Astrocyte (in vitro differentiated cells and primary cell): ENCODE measurements around the gene PDGFC.
"Not testable (repeated sequence)": the region's sequence is repeated elsewhere in the genome, so short reads cannot be mapped to it uniquely, and the experiment has no call there.

Experiments used
- CTCF ChIP-seq: IDR thresholded peaks from 2 replicates; pipeline ENCODE4 v1.5.1; 2011; ENCODE audit warnings: low read depth, mild to moderate bottlenecking, inconsistent platforms, low read length, moderate library complexity; ENCODE audit not compliant: insufficient read depth
- EZH2 ChIP-seq: IDR thresholded peaks from 2 replicates; pipeline ENCODE4 v1.6.1; 2012; ENCODE audit warnings: mild to moderate bottlenecking, low read length, inconsistent platforms; ENCODE audit not compliant: insufficient read depth

- not testable (repeated sequence) for TF ChIP-seq CTCF, EZH2
Observed at GRCh38 chr4:156932360-156932759, 39.2 kb downstream of the PDGFC start.
